K562 (cell line): ENCODE data around the gene NCOA3. TPM values are rescaled to one million over a fixed set of nuclear protein-coding genes. Genes with fewer than 3 reads are reported as not detected.

Source experiments
- CHD1 ChIP-seq: fragments of 200-600 bp; sonication (generic); IDR thresholded peaks from one replicate; pipeline ENCODE4 v1.6.1; 2012; ENCODE audit warnings: mild to moderate bottlenecking, moderate library complexity, low read length, inconsistent platforms
- ETV1 ChIP-seq: fragments of 450-650 bp; conservative IDR thresholded peaks from 2 replicates; pipeline ENCODE4 v1.6.1; 2016; ENCODE audit warnings: missing genetic modification characterization, control low read depth, low read depth, missing compliant biosample characterization
- ILF3 ChIP-seq: fragments of 450-650 bp; IDR thresholded peaks from 2 replicates; pipeline ENCODE4 v1.6.1; 2018; ENCODE audit warnings: antibody characterized with exemption, mild to moderate bottlenecking, moderate library complexity, borderline replicate concordance
- NFATC3 ChIP-seq: fragments of 450-650 bp; IDR thresholded peaks from 2 replicates; pipeline ENCODE4 v1.6.1; 2017; ENCODE audit warnings: mild to moderate bottlenecking
- POLR2B ChIP-seq: fragments of 450-650 bp; IDR thresholded peaks from 2 replicates; pipeline ENCODE4 v1.6.1; 2018; ENCODE audit warnings: low read depth; ENCODE audit not compliant: partially characterized antibody
- SMAD3 ChIP-seq: fragments of 450-650 bp; formaldehyde crosslinking; conservative IDR thresholded peaks from 2 replicates; pipeline ENCODE4 v1.4.0; 2020; ENCODE audit warnings: mild to moderate bottlenecking
- SMC3 ChIP-seq: conservative IDR thresholded peaks from 2 replicates; pipeline ENCODE4 v1.6.1; 2011; ENCODE audit warnings: low read depth, low read length, improper control_type of control experiment; ENCODE audit not compliant: insufficient read depth
- TRIM28 ChIP-seq: fragments of 450-650 bp; IDR thresholded peaks from 2 replicates; pipeline ENCODE4 v1.6.1; 2017
- ZBTB1 ChIP-seq: sonication (generic); formaldehyde crosslinking; IDR thresholded peaks from 2 replicates; pipeline ENCODE4 v1.8.1; 2023; ENCODE audit warnings: missing genetic modification reagents, low read depth, mild to moderate bottlenecking, borderline replicate concordance
- ZKSCAN1 ChIP-seq: fragments of 150-350 bp; IDR thresholded peaks from 2 replicates; pipeline ENCODE4 v1.6.1; 2016; ENCODE audit warnings: low read depth, low read length
- polyA plus RNA-seq, 8 experiments: library from polyadenylated mRNA; depleted of rRNA in 4 of 8; stranded (reverse) in 5 of 8; unstranded in 3 of 8; fragments of >200 nt; fragmentation: Nextera tagmentation in 2 of 8; fragmentation: Illumina TruSeq in 1 of 8; extraction: Ambion mirVana in 2 of 8; extraction: Trizol in 1 of 8; gene quantifications; 2 replicates each; pipeline versions ENCODE4 v1.2.1 to v1.2.3, GENCODE V29; 2011 to 2014; ENCODE audit warnings: inconsistent platforms in 1 of 8, missing spikeins in 1 of 8
- total RNA-seq, 7 experiments: library from RNA; depleted of rRNA in 6 of 7; stranded (reverse); fragments of >200 nt in 6 of 7; fragmentation: Illumina TruSeq in 2 of 7; extraction: Trizol in 2 of 7; gene quantifications; 2 replicates each; pipeline versions ENCODE4 v1.2.1 to v1.2.3, GENCODE V29; 2011 to 2021; ENCODE audit warnings: low replicate concordance in 1 of 7
- TF ChIP-seq, protein P1 (sequence below): sonication (generic); formaldehyde crosslinking; IDR thresholded peaks from 2 replicates; pipeline ENCODE4 v1.8.1; 2022; ENCODE audit warnings: missing genetic modification reagents
- TF ChIP-seq, protein P2 (sequence below): fragments of 450-650 bp; IDR thresholded peaks from 2 replicates; pipeline ENCODE4 v1.6.1; 2014; ENCODE audit warnings: low read depth, mild to moderate bottlenecking, moderate library complexity, borderline replicate concordance
- TF ChIP-seq, protein P3 (sequence below): fragments of 450-650 bp; IDR thresholded peaks from 2 replicates; pipeline ENCODE4 v1.6.1; 2018; ENCODE audit warnings: mild to moderate bottlenecking, low read depth; ENCODE audit not compliant: partially characterized antibody
- TF ChIP-seq, protein P4 (sequence below): fragments of 250-450 bp; sonication (Bioruptor Pico); IDR thresholded peaks from 2 replicates; pipeline ENCODE4 v1.8.0; 2021; ENCODE audit warnings: moderate library complexity, mild to moderate bottlenecking, inconsistent platforms
- TF ChIP-seq, protein P5 (sequence below): fragments of 450-650 bp; IDR thresholded peaks from 2 replicates; pipeline ENCODE4 v1.6.1; 2016; ENCODE audit warnings: low read depth

The NCOA3 gene
- total and polyA plus RNA-seq, 9 of the 15 experiments (the other 6 are each of a cell fraction or from before 2014, with no cell fraction given) = 3.2 to 24.3 (median 14.4) TPM

DNA sequence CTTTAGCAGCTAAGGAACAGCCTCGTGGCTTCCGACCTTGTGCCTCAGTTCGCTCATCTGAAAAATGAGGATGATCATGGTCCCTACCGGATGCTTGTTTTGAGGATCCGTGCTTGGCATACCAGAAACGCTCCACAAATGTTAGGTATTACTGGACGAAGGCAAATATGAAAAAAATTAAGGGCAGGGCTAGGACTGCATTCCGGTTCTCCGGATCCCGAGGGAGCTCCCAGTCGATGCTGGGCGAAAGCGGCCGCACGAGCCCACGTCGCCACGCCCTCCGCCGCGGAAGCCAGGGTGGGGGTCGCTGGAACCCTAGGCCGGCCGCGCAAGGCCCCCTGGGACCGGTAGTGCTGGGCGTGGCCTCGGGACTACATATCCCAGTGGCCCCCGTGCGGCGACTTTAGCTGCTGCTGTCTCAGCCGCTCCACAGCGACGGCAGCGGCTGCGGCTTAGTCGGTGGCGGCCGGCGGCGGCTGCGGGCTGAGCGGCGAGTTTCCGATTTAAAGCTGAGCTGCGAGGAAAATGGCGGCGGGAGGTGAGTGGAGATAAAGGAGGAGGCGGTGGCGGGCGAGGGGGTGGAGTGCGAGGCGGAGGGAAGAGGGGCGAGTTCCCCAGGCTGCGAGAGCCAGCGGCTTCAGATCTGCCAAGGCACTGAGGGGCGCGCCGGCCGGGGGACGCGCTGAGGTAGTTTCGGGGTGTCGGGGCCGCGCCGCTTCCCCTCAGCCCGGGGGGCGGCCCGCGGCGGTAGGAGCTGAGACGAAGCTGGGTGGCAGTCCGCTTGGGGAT is at the start of gene NCOA3 (continued):
- TF ChIP-seq, protein P1, sequence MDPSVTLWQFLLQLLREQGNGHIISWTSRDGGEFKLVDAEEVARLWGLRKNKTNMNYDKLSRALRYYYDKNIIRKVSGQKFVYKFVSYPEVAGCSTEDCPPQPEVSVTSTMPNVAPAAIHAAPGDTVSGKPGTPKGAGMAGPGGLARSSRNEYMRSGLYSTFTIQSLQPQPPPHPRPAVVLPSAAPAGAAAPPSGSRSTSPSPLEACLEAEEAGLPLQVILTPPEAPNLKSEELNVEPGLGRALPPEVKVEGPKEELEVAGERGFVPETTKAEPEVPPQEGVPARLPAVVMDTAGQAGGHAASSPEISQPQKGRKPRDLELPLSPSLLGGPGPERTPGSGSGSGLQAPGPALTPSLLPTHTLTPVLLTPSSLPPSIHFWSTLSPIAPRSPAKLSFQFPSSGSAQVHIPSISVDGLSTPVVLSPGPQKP (CRISPR knock-in tag) = no peak
- TF ChIP-seq ZKSCAN1 (peak; percentile 75), CHD1 (no peak), TRIM28 (no peak), NFATC3 (no peak), SMC3 (peak; percentile 29; the same call in 1 of the 2 replicates), ILF3 (no peak), SMAD3 (CRISPR knock-in tag) (no peak), ZBTB1 (peak; percentile 100), ETV1 (tag) (peak; percentile 33), POLR2B (peak; percentile 94)
- TF ChIP-seq, protein P2, sequence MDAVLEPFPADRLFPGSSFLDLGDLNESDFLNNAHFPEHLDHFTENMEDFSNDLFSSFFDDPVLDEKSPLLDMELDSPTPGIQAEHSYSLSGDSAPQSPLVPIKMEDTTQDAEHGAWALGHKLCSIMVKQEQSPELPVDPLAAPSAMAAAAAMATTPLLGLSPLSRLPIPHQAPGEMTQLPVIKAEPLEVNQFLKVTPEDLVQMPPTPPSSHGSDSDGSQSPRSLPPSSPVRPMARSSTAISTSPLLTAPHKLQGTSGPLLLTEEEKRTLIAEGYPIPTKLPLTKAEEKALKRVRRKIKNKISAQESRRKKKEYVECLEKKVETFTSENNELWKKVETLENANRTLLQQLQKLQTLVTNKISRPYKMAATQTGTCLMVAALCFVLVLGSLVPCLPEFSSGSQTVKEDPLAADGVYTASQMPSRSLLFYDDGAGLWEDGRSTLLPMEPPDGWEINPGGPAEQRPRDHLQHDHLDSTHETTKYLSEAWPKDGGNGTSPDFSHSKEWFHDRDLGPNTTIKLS = peak; percentile 86; the same call in 1 of the 2 replicates
- TF ChIP-seq, protein P3, sequence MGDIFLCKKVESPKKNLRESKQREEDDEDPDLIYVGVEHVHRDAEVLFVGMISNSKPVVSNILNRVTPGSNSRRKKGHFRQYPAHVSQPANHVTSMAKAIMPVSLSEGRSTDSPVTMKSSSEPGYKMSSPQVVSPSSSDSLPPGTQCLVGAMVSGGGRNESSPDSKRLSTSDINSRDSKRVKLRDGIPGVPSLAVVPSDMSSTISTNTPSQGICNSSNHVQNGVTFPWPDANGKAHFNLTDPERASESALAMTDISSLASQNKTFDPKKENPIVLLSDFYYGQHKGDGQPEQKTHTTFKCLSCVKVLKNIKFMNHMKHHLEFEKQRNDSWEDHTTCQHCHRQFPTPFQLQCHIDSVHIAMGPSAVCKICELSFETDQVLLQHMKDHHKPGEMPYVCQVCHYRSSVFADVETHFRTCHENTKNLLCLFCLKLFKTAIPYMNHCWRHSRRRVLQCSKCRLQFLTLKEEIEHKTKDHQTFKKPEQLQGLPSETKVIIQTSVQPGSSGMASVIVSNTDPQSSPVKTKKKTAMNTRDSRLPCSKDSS = no peak
- TF ChIP-seq, protein P4, sequence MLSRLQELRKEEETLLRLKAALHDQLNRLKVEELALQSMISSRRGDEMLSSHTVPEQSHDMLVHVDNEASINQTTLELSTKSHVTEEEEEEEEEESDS (CRISPR knock-in tag) = no peak
- TF ChIP-seq, protein P5, sequence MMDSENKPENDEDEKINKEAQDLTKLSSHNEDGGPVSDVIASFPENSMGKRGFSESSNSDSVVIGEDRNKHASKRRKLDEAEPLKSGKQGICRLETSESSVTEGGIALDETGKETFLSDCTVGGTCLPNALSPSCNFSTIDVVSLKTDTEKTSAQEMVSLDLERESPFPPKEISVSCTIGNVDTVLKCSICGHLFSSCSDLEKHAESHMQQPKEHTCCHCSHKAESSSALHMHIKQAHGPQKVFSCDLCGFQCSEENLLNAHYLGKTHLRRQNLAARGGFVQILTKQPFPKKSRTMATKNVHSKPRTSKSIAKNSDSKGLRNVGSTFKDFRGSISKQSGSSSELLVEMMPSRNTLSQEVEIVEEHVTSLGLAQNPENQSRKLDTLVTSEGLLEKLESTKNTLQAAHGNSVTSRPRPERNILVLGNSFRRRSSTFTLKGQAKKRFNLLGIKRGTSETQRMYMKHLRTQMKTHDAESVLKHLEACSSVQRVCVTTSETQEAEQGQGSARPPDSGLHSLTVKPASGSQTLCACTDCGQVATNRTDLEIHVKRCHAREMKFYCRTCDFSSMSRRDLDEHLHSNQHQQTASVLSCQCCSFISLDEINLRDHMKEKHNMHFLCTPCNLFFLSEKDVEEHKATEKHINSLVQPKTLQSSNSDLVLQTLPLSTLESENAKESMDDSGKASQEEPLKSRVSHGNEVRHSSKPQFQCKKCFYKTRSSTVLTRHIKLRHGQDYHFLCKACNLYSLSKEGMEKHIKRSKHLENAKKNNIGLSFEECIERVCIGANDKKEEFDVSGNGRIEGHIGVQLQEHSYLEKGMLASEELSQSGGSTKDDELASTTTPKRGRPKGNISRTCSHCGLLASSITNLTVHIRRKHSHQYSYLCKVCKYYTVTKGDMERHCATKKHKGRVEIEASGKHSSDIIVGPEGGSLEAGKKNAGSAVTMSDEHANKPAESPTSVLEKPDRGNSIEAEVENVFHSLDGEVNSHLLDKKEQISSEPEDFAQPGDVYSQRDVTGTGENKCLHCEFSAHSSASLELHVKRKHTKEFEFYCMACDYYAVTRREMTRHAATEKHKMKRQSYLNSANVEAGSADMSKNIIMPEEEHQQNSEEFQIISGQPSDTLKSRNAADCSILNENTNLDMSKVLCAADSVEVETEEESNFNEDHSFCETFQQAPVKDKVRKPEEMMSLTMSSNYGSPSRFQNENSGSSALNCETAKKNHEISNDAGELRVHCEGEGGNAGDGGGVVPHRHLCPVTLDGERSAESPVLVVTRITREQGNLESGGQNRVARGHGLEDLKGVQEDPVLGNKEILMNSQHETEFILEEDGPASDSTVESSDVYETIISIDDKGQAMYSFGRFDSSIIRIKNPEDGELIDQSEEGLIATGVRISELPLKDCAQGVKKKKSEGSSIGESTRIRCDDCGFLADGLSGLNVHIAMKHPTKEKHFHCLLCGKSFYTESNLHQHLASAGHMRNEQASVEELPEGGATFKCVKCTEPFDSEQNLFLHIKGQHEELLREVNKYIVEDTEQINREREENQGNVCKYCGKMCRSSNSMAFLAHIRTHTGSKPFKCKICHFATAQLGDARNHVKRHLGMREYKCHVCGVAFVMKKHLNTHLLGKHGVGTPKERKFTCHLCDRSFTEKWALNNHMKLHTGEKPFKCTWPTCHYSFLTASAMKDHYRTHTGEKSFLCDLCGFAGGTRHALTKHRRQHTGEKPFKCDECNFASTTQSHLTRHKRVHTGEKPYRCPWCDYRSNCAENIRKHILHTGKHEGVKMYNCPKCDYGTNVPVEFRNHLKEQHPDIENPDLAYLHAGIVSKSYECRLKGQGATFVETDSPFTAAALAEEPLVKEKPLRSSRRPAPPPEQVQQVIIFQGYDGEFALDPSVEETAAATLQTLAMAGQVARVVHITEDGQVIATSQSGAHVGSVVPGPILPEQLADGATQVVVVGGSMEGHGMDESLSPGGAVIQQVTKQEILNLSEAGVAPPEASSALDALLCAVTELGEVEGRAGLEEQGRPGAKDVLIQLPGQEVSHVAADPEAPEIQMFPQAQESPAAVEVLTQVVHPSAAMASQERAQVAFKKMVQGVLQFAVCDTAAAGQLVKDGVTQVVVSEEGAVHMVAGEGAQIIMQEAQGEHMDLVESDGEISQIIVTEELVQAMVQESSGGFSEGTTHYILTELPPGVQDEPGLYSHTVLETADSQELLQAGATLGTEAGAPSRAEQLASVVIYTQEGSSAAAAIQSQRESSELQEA = no peak
